HG02642 (cell line): Measurements from ENCODE around the gene KLF2.
A peak's percentile ranks its signal among the peaks of the same experiment; 100 is the strongest.

Experiments used
- ATAC-seq: cut with Tn5 transposase; IDR thresholded peaks from one replicate; pipeline ENCODE4 v1.9.1; 2021; ENCODE audit warnings: mild to moderate bottlenecking; ENCODE audit not compliant: unreplicated experiment, poor library complexity

The KLF2 gene

GRCh38 chr19:16306728-16307402, 17.8 kb upstream of the KLF2 start:
- ATAC-seq: no peak

- ATAC-seq: no peak
Measured at GRCh38 chr19:16308081-16308480, 16.5 kb upstream of the KLF2 start.

DNA sequence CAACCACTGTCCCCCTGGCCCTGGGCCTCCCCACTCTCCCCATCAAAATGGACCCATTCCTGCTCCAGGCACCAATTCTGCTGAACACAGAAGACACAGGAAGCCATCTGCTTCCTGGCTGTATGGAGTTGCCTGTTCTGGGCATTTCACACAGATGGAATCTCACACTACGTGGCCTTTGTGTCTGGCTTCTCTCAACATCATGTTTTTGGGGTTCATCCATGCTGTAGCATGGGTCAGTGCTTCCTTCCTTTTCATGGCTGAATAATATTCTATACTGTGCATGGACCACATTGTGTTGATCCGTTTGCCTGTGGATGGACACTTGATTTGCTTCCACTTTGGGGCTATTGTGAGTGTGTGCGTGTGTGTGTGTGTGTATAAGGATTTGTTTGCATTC, 15.0 kb upstream of the KLF2 start:
- ATAC-seq: no peak

DNA sequence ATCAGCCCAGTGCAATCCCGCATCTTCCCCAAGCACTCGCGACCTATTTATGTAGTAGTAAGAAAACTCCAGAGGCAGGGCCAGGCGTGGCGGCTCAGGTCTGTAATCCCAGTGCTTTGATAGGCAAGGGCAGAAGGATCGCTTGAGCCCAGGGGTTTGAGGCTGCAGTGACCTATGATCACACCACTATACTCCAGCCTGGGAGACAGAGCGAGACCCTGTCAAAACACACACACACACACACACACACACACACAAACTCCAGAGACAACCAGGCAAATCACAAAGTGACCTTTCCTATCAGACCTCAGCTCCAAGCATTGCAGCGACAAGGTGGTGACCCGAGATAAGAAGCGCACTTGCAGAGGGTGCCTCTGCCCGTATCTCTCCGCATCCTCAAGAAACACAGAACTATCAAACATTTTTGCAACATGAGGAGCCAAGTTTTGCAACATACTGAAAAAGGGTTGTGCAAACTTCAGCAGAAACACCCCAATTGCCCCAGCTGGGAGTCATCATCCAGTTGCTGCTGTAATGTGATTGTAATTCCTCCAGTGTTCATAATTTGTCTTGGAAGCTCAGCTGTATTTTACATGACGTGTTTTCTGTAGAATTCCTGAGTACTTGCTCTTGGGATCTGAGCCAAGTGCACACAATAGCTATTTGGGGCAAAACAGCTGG, 8.7 kb upstream of the KLF2 start:
- ATAC-seq: no peak

DNA sequence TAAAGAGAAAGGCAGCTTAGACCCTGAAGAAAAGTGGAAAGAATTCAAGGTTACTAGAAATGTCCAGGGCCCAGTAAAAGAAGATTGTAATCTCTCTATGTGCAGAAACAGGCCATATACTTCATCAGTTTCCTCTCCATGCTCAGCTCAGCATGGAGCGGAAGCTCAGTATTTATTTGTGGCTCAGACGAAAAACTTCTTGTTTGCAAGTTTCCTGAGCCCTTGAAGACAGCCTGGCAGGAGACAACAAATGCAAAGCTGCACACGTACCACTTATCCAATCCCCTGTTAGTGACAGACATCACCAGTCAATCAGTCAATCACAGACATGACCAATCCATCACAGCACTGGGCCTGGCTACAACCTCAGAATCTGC, 8.1 kb upstream of the KLF2 start:
- ATAC-seq: no peak

GRCh38 chr19:16319481-16319880, 5.1 kb upstream of the KLF2 start:
- no peak for ATAC-seq

DNA sequence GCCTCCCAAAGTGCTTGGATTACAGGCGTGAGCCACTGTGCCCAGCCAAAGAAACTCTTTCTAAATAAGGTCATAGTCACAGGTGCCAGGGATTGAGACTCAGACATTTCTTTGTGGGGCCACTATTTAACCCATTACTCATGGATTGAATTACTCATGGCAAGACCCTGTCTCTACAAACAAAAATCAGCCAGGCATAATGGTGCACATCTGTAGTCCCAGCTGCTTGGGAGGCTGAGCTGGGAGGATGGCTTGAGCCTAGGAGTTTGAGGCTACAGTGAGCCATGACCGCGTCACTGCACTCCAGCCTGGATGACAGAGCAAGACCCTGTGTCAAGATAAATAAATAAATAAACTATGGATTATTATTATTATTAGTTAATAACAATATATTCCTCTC, 3.6 kb upstream of the KLF2 start:
- no peak for ATAC-seq

- peak; percentile 16 for ATAC-seq
Measured at GRCh38 chr19:16325161-16325527, 518 bp downstream of the KLF2 start.

- ATAC-seq: peak; percentile 3
Measured at GRCh38 chr19:16325641-16326400, 1.2 kb downstream of the KLF2 start.

GRCh38 chr19:16326401-16327168, 2.0 kb downstream of the KLF2 start:
- no peak for ATAC-seq

GRCh38 chr19:16327169-16327475, 2.5 kb downstream of the KLF2 start:
- no peak for ATAC-seq

GRCh38 chr19:16327501-16327900, 2.9 kb downstream of the KLF2 start:
- ATAC-seq: no peak

DNA sequence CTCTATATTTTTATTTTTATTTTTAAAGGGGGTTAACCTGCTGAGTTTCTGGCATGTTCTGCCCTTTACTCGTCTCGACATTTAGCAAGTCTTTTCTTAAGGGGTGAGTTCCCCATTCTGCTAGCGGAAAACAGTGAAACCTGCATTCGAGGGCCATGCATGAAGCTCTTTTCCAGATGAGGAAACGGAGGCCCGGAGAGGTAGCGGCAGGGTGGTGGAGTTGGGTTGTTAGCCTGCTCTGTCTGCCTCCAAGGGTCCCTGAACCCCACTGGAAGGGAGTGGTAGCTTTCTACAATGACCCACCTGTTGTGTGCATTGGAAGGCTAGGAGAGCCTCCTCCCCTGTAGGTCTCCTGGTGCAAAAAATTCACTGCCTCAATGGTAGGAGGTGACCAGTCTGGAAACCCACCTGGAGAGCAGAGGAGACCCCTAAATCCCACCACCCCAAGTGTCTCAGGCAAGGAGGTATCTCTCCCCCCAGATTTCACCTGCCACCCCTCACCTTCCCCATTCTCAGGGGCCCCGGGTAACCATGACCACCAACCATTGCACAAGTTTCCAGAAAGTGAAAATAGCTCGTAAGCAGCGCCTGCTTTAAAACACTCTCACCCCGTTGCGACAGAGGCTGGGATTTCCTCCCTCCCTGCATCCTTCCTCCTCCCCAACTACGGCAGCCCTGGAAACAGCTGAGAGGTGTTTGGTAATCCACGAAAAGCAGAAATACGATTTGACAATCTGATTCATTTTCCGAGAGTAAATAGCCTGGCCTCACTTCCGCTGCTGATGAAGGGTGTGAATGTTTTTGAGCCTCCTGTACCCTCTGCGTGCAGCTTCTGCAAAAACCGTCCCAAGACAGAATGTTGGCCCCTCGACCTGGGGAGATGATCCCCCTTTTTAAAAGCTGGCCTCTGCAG, 3.5 kb downstream of the KLF2 start:
- no peak for ATAC-seq

- no peak for ATAC-seq
Measured at GRCh38 chr19:16328824-16329482, 4.3 kb downstream of the KLF2 start.

DNA sequence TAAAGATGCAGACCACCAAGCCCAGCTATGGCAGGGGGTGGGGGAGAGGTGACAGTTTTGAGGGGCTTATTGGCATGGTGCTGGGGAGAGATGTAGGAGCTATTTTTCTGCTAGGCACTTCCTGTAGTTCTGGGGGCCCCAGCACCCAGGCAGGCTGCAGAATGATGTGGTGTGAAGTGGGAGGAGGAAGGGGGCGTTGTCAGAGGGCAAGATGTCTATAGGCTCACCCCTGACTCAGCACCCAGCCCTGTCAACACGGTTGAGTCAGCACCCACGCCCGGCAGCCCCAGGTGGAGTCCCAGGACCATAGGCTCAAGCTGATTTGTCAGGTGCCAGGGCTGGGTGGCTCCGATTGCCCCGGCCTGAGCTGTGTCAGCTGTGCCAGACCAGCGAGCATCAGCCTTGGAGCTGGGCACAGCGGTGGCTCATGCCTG, 5.8 kb downstream of the KLF2 start:
- ATAC-seq: no peak

DNA sequence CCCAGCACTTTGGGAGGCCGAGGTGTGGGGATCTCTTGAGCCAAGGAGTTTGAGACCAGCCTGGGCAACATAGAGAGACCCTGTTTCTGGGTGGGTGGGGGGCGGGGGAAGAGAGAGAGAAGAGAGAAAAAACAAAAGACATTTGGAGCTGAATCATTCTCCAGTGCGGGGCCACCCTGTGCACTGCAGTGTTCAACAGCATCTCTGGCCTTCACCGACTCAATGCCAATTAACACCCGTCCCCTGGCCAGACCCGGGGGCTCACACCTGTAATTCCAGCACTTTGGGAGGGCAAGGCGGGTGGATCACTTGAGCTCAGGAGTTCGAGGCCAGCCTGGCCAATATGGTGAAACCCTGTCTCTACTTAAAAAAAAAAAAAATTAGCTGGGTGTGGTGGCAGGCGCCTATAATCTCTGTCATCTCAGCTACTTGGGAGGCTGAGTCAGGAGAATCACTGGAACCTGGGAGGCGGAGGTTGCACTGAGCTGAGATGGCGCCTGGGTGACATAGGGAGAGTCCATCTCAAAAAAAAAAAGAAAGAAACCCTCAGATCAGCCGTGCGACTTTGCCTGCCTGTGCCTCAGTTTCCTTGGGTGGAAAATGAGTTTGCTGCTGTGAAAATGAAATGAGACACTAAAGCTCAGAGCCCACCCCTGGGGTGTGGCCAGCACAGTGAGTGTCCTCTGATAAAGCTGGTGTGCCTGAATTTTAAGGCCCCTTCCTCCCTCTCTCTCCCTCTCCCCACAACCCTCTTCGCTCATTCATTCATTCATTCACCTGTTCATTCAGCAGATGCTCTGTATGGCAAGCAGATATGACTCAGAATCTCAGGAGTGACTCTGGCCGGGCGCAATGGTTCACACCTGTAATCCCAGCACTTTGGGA, 6.4 kb downstream of the KLF2 start:
- no peak for ATAC-seq

DNA sequence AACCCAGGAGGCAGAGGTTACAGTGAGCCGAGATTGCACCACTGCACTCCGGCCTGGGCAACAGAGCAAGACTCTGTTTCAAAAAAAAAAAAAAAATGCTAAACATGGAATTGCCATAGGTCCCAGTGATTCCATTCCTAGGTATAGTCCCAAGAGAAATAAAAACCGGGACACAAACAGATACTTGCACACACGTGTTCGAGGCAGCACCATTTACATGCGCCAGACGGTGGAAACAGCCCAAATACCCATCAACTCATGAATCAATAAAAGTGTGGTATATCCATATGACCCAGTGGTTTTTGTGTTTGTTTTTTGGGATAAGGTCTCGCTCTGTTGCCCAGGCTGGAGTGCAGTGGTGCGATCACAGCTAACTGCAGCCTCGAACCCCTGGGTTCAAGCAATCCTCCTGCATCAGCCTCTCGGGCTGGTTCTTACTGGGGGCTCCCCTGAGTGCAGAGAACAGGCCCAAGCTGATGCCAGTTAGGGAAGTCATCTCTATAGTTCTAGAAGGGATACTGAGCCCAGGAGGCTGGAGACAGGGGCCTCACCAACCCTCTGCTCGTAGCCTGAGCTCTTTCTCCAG, 8.5 kb downstream of the KLF2 start:
- ATAC-seq: no peak

- ATAC-seq: no peak
Measured at GRCh38 chr19:16334411-16334810, 9.8 kb downstream of the KLF2 start.
